GM12878 (cell line): ENCODE measurements around the gene RER1. TPM values are rescaled to one million over a fixed set of nuclear protein-coding genes. Genes with fewer than 3 reads are reported as not detected.

ENCODE experiments used
- ATAC-seq: fragments of 200-7000 bp; cut with Tn5 transposase; 3 replicates; pipeline ENCODE4 v1.9.1; 2020; ENCODE audit warnings: mild to moderate bottlenecking, moderate library complexity
- BruUV-seq: library from RNA; stranded (reverse); fragments of 400-500 nt; replicated peaks from 2 replicates; lab custom pipeline; 2021; lab: Mats Ljungman, UMichigan
- CTCF ChIA-PET: fragments of 300-600 bp; sonication (Branson Sonifier 250); formaldehyde crosslinking; extraction: SDS; loops from one replicate; lab custom pipeline; 2021; ENCODE audit warnings: inconsistent platforms; lab: Yijun Ruan, JAX
- POLR2A ChIA-PET: fragments of 350-600 bp; formaldehyde crosslinking; extraction: SDS; loops from one replicate; lab custom pipeline; 2021; ENCODE audit warnings: inconsistent platforms; lab: Charles Lee
- RAD21 ChIA-PET: fragments of 300-600 bp; sonication (Branson Sonifier 250); formaldehyde crosslinking; loops from one replicate; lab custom pipeline; 2023; ENCODE audit warnings: antibody characterized with exemption; ENCODE audit not compliant: unreplicated experiment; lab: Charles Lee
- SMC1A ChIA-PET: fragments of 300-600 bp; sonication (Branson Sonifier 250); formaldehyde crosslinking; loops from one replicate; lab custom pipeline; 2023; ENCODE audit not compliant: unreplicated experiment, uncharacterized antibody; lab: Charles Lee
- DNase-seq: peaks from one replicate; pipeline ENCODE4 v3.0.0-alpha.2; 2011; ENCODE audit warnings: low read depth, low spot score
- FAIRE-seq: peaks from 3 replicates; lab custom pipeline; 2011; peaks lifted over from hg19 to GRCh38; lab: Jason Lieb, UNC
- H2AFZ ChIP-seq: 2 replicates; pipeline ENCODE4 v1.6.0; 2011; ENCODE audit warnings: low read depth, low read length, control low read depth; ENCODE audit not compliant: control insufficient read depth
- H3K27ac ChIP-seq: 2 replicates; pipeline ENCODE4 v1.5.1; 2011; ENCODE audit warnings: control low read depth; ENCODE audit not compliant: control insufficient read depth, insufficient read depth
- H3K27me3 ChIP-seq, 2 experiments: replicated peaks in 1 of 2; 2 replicates each; pipeline versions ENCODE4 v1.6.0 to v1.6.1; 2011; ENCODE audit warnings: low read length in 1 of 2; ENCODE audit not compliant: control insufficient read depth in 2 of 2, insufficient read depth in 2 of 2
- H3K36me3 ChIP-seq, 2 experiments: 2 replicates each; pipeline ENCODE4 v1.5.1; 2011; ENCODE audit warnings: low read length in 1 of 2; ENCODE audit not compliant: control insufficient read depth in 2 of 2, insufficient read depth in 2 of 2
- H3K4me1 ChIP-seq: 2 replicates; pipeline ENCODE4 v1.6.1; 2011; ENCODE audit warnings: mild to moderate bottlenecking, low read length, moderate library complexity, mixed read lengths; ENCODE audit not compliant: control insufficient read depth, insufficient read depth
- H3K4me2 ChIP-seq: 2 replicates; pipeline ENCODE4 v1.6.0; 2011; ENCODE audit warnings: control low read depth; ENCODE audit not compliant: control insufficient read depth, insufficient read depth
- H3K4me3 ChIP-seq: fragments of 200-600 bp; sonication (generic); 2 replicates; pipeline ENCODE4 v1.5.1; 2016
- H3K79me2 ChIP-seq: 2 replicates; pipeline ENCODE4 v1.6.0; 2011; ENCODE audit warnings: low read length; ENCODE audit not compliant: control insufficient read depth, insufficient read depth
- H3K9ac ChIP-seq: 2 replicates; pipeline ENCODE4 v1.8.0; 2011; ENCODE audit warnings: low read length, control low read depth, mixed read lengths; ENCODE audit not compliant: control insufficient read depth, insufficient read depth
- H3K9me3 ChIP-seq: replicated peaks from 3 replicates; pipeline ENCODE4 v1.5.1; 2011; ENCODE audit warnings: mild to moderate bottlenecking, low read length; ENCODE audit not compliant: control insufficient read depth, insufficient read depth
- H4K20me1 ChIP-seq: 2 replicates; pipeline ENCODE4 v1.6.0; 2011; ENCODE audit not compliant: control insufficient read depth, insufficient read depth
- CHD4 ChIP-seq: fragments of 200-600 bp; sonication (generic); IDR thresholded peaks from 2 replicates; pipeline ENCODE4 v1.6.1; 2016; ENCODE audit warnings: mild to moderate bottlenecking
- CREM ChIP-seq: IDR thresholded peaks from 2 replicates; pipeline ENCODE4 v1.6.1; 2014; ENCODE audit warnings: antibody characterized with exemption, low read depth
- FOS ChIP-seq: IDR thresholded peaks from 3 replicates; pipeline ENCODE4 v1.6.1; 2011; ENCODE audit warnings: borderline replicate concordance; ENCODE audit not compliant: insufficient read length; ENCODE audit errors: extremely low read depth
- FOXM1 ChIP-seq: IDR thresholded peaks from 2 replicates; pipeline ENCODE4 v1.6.1; 2012; ENCODE audit warnings: low read depth, mild to moderate bottlenecking, inconsistent platforms, low read length, moderate library complexity
- GATAD2B ChIP-seq: fragments of 450-650 bp; conservative IDR thresholded peaks from 2 replicates; pipeline ENCODE4 v1.6.1; 2017; ENCODE audit warnings: low read depth, mild to moderate bottlenecking, moderate library complexity
- IKZF1 ChIP-seq: fragments of 450-650 bp; conservative IDR thresholded peaks from 2 replicates; pipeline ENCODE4 v1.6.1; 2017; ENCODE audit warnings: antibody characterized with exemption, mild to moderate bottlenecking
- KAT2A ChIP-seq: conservative IDR thresholded peaks from 2 replicates; pipeline ENCODE4 v1.6.1; 2011; ENCODE audit warnings: low read depth, low read length; ENCODE audit not compliant: control insufficient read depth
- MTA3 ChIP-seq: IDR thresholded peaks from 2 replicates; pipeline ENCODE4 v1.6.1; 2012; ENCODE audit warnings: low read length, inconsistent platforms, borderline replicate concordance
- MXI1 ChIP-seq: fragments of 150-350 bp; IDR thresholded peaks from 2 replicates; pipeline ENCODE4 v1.6.1; 2011; ENCODE audit warnings: low read depth, mild to moderate bottlenecking, inconsistent platforms, low read length, improper control_type of control experiment
- MYB ChIP-seq: fragments of 150-350 bp; IDR thresholded peaks from 2 replicates; pipeline ENCODE4 v1.6.1; 2014; ENCODE audit warnings: mild to moderate bottlenecking, low read depth, low read length, borderline replicate concordance
- PAX8 ChIP-seq: fragments of 450-650 bp; IDR thresholded peaks from 2 replicates; pipeline ENCODE4 v1.6.1; 2017; ENCODE audit warnings: mild to moderate bottlenecking, moderate library complexity
- RAD51 ChIP-seq: fragments of 450-650 bp; IDR thresholded peaks from 2 replicates; pipeline ENCODE4 v1.6.1; 2016; ENCODE audit warnings: moderate library complexity, mild to moderate bottlenecking, inconsistent platforms
- RCOR1 ChIP-seq: conservative IDR thresholded peaks from 2 replicates; pipeline ENCODE4 v1.6.1; 2012; ENCODE audit warnings: low read depth, low read length, improper control_type of control experiment
- RUNX3 ChIP-seq: IDR thresholded peaks from 2 replicates; pipeline ENCODE4 v1.6.1; 2012; ENCODE audit warnings: low read length, inconsistent platforms
- SMAD5 ChIP-seq: IDR thresholded peaks from 2 replicates; pipeline ENCODE4 v1.6.1; 2016; ENCODE audit warnings: antibody characterized with exemption, low read depth
- TARDBP ChIP-seq: IDR thresholded peaks from 2 replicates; pipeline ENCODE4 v1.6.1; 2016; ENCODE audit warnings: borderline replicate concordance
- TCF7 ChIP-seq: IDR thresholded peaks from 2 replicates; pipeline ENCODE4 v1.6.1; 2014; ENCODE audit warnings: antibody characterized with exemption, borderline replicate concordance
- WGBS: methylation state at CpG from one replicate; pipeline ENCODE4 v1.1.6; 2016; ENCODE audit warnings: low lambda C conversion rate; ENCODE audit not compliant: insufficient replicate concordance, insufficient coverage; ENCODE audit errors: missing lambda C conversion rate; 5-methylcytosine and 5-hydroxymethylcytosine counted together
- in situ Hi-C: fragments of 300-500 bp; cut with MboI; formaldehyde crosslinking; loops from 9 replicates; pipeline ENCODE4 v1.14.3; 2018; ENCODE audit warnings: mixed read lengths
- intact Hi-C: fragments of 100-400 bp; cut with micrococcal nuclease; formaldehyde crosslinking; loops from one replicate; pipeline ENCODE4 v1.14.2; 2022; ENCODE audit not compliant: unreplicated experiment
- polyA plus RNA-seq, 11 experiments: library from polyadenylated mRNA; depleted of rRNA in 4 of 11; unstranded in 6 of 11; stranded (reverse) in 5 of 11; fragments of >200 nt; fragmentation: Nextera tagmentation in 4 of 11; fragmentation: Illumina TruSeq in 1 of 11; extraction: Ambion mirVana in 4 of 11; extraction: Trizol in 1 of 11; gene quantifications; 1 replicate in 1 of 11; 2 replicates in 10 of 11; pipeline versions ENCODE4 v1.2.1 to v1.2.3, GENCODE V29; 2011 to 2016; ENCODE audit warnings: inconsistent platforms in 2 of 11, missing spikeins in 2 of 11, low read depth in 1 of 11
- total RNA-seq, 4 experiments: library from RNA; depleted of rRNA in 3 of 4; stranded (reverse); fragments of >200 nt in 3 of 4; fragmentation: Illumina TruSeq in 1 of 4; extraction: Trizol in 1 of 4; gene quantifications; 2 replicates each; pipeline versions ENCODE4 v1.2.1 to v1.2.3, GENCODE V29; 2013 to 2021
- TF ChIP-seq, protein P1 (sequence below): IDR thresholded peaks from 2 replicates; pipeline ENCODE4 v1.6.1; 2011; ENCODE audit warnings: borderline replicate concordance, low read depth, mild to moderate bottlenecking, moderate library complexity, low read length; ENCODE audit not compliant: insufficient read depth, poor library complexity, severe bottlenecking

RER1 gene
- total and polyA plus RNA-seq, 10 of the 15 experiments (the other 5 are each of a cell fraction or from before 2014, with no cell fraction given): 29.2 to 274 (median 136) TPM

DNA sequence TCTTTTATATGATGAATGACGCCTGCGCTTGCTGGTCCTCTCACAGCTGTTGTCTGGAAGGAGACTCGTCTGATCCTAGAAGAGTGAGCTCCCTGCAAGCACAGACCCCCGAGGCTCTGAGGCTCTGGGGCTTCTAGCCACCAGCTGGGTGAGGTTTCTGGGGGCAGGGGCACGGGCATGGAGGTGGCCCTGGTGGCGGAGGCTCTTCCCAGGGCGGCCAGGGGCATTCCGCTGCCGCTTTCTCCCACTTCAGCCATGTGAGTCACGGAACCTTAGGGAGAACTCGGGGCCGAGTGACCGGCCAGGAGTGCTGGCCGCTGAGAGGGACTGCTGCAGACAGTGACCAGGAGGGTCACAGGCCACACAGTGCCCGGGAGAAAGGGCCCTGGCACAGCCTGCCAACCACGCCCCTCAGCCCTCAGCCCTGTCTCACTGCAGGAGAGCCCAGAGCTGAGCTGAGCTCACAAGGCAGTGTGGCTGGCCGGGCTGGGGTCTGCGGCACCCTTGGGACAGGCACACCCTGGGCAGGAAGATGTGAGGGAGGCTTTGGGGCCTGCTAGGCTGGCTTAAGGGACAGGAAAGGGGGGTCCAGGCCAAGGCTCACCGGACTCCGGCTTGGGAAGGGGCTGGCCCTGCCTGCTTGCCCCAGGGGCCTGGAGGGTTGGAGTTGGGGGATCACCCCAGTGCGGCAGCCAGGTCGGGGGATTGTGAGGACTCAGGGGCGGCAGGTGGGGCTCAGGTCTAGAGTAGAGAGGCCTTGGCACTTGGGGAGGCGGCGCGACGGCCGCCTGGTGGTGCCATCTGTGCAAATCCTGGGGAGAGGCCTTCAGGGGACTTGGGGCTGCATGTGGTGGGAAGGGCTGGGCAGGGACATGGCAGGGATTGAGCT, 36.0 kb upstream of the RER1 start:
- in situ Hi-C loops: no loop called here
- SMC1A ChIA-PET: no interaction called here
- H2AFZ ChIP-seq: no peak overlapping the region
- H4K20me1 ChIP-seq: no peaks in the 10 kb centered on the region
- POLR2A ChIA-PET: no interaction called here
- CTCF ChIA-PET: no interaction called here
- RAD21 ChIA-PET: no interaction called here
- no peak overlapping the region for H3K4me2 ChIP-seq
- H3K9ac ChIP-seq: no peak overlapping the region
- no TSS peak for BruUV-seq
- no peak for FAIRE-seq
- no peaks in the 10 kb centered on the region; a peak in 1 of 4 replicates for H3K27me3 ChIP-seq
- no peaks in the 10 kb centered on the region for H3K36me3 ChIP-seq
- no peak for ATAC-seq
- TF ChIP-seq RCOR1: no peak
- no peak for TF ChIP-seq PAX8
- no peak for TF ChIP-seq MTA3
- TF ChIP-seq MXI1: no peak
- no peak for TF ChIP-seq FOS
- no peak for TF ChIP-seq TARDBP
- no peak for TF ChIP-seq TCF7
- TF ChIP-seq FOXM1: no peak
- TF ChIP-seq KAT2A: no peak
- no peak for TF ChIP-seq IKZF1
- TF ChIP-seq, protein P1, sequence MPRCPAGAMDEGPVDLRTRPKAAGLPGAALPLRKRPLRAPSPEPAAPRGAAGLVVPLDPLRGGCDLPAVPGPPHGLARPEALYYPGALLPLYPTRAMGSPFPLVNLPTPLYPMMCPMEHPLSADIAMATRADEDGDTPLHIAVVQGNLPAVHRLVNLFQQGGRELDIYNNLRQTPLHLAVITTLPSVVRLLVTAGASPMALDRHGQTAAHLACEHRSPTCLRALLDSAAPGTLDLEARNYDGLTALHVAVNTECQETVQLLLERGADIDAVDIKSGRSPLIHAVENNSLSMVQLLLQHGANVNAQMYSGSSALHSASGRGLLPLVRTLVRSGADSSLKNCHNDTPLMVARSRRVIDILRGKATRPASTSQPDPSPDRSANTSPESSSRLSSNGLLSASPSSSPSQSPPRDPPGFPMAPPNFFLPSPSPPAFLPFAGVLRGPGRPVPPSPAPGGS: no peak
- no peak for TF ChIP-seq RAD51
- TF ChIP-seq CHD4: no peak
- no peak for TF ChIP-seq GATAD2B
- TF ChIP-seq CREM: no peak
- TF ChIP-seq SMAD5: no peak
- TF ChIP-seq MYB: no peak
- no peak for TF ChIP-seq RUNX3
- no peaks in the 10 kb centered on the region for H3K4me1 ChIP-seq
- no peaks in the 10 kb centered on the region for H3K9me3 ChIP-seq
- no peak overlapping the region for H3K4me3 ChIP-seq
- DNase-seq: no peak
- WGBS: 53% methylated on average over 26 of the region's 28 CpGs
- H3K79me2 ChIP-seq: no peaks in the 10 kb centered on the region
- intact Hi-C loops: no loop called here
- H3K27ac ChIP-seq: no peak overlapping the region
